OCI-LY7 (cell line): ENCODE results near the gene COX19. TPM values are rescaled to one million over a fixed set of nuclear protein-coding genes. Genes with fewer than 3 reads are reported as not detected.

ENCODE experiments used
- BruUV-seq: library from RNA; stranded (reverse); fragments of 400-500 nt; replicated peaks from 2 replicates; lab custom pipeline; 2021; lab: Mats Ljungman, UMichigan
- CTCF ChIA-PET: fragments of 300-600 bp; sonication (Branson Sonifier 250); formaldehyde crosslinking; loops from one replicate; lab custom pipeline; 2022; ENCODE audit warnings: antibody characterized with exemption; ENCODE audit not compliant: unreplicated experiment; lab: Charles Lee
- POLR2A ChIA-PET: fragments of 300-600 bp; sonication (Branson Sonifier 250); formaldehyde crosslinking; loops from one replicate; lab custom pipeline; 2022; ENCODE audit warnings: antibody characterized with exemption; lab: Charles Lee
- DNase-seq: peaks from one replicate; pipeline ENCODE4 v3.0.0-alpha.2; 2015; ENCODE audit warnings: low spot score
- H2AFZ ChIP-seq: fragments of 200-600 bp; sonication (generic), shearing (Covaris generic); 2 replicates; pipeline ENCODE4 v1.6.1; 2014; ENCODE audit warnings: mild to moderate bottlenecking, antibody characterized with exemption, low read length, moderate library complexity
- H3K27ac ChIP-seq: fragments of 200-600 bp; sonication (generic); 2 replicates; pipeline ENCODE4 v1.5.1; 2014; ENCODE audit warnings: mixed run types, low read depth, mild to moderate bottlenecking, moderate library complexity, low read length, inconsistent platforms; ENCODE audit not compliant: poor library complexity, severe bottlenecking
- H3K36me3 ChIP-seq: fragments of 200-600 bp; sonication (generic); 2 replicates; pipeline ENCODE4 v1.6.1; 2014; ENCODE audit warnings: mild to moderate bottlenecking, antibody characterized with exemption, low read length, moderate library complexity, mixed read lengths; ENCODE audit not compliant: insufficient read depth
- H3K4me1 ChIP-seq: fragments of 200-600 bp; sonication (generic); 2 replicates; pipeline ENCODE4 v1.5.1; 2014; ENCODE audit warnings: mild to moderate bottlenecking, low read length; ENCODE audit not compliant: insufficient read depth, poor library complexity, severe bottlenecking
- H3K4me2 ChIP-seq: fragments of 200-600 bp; sonication (generic); 2 replicates; pipeline ENCODE4 v1.6.1; 2014; ENCODE audit warnings: mild to moderate bottlenecking, low read length
- H3K4me3 ChIP-seq: fragments of 200-600 bp; sonication (generic); 2 replicates; pipeline ENCODE4 v1.5.1; 2014; ENCODE audit warnings: mild to moderate bottlenecking, low read depth, low read length; ENCODE audit not compliant: poor library complexity, severe bottlenecking
- H3K79me2 ChIP-seq: fragments of 200-600 bp; sonication (generic); 2 replicates; pipeline ENCODE4 v1.6.1; 2016; ENCODE audit warnings: low read depth, mild to moderate bottlenecking, low read length, moderate library complexity, mixed read lengths; ENCODE audit not compliant: insufficient read depth
- H3K9me2 ChIP-seq: fragments of 200-600 bp; sonication (generic); 2 replicates; pipeline ENCODE4 v1.6.1; 2016; ENCODE audit warnings: mild to moderate bottlenecking, low read length, mixed read lengths; ENCODE audit not compliant: insufficient read depth
- H3K9me3 ChIP-seq: fragments of 200-600 bp; sonication (generic); 2 replicates; pipeline ENCODE4 v1.6.1; 2014; ENCODE audit warnings: mild to moderate bottlenecking, mixed run types, low read length, mixed read lengths
- H4K20me1 ChIP-seq: fragments of 200-600 bp; sonication (generic); 2 replicates; pipeline ENCODE4 v1.6.1; 2014; ENCODE audit warnings: mild to moderate bottlenecking, antibody characterized with exemption, low read length, moderate library complexity, mixed read lengths; ENCODE audit not compliant: insufficient read depth
- EZH2phosphoT487 ChIP-seq: fragments of 200-600 bp; sonication (generic); IDR thresholded peaks from 2 replicates; pipeline ENCODE4 v1.6.1; 2018; ENCODE audit warnings: low read depth, borderline replicate concordance, mild to moderate bottlenecking, mixed run types, antibody characterized with exemption, low read length, moderate library complexity, mixed read lengths
- intact Hi-C: fragments of 100-400 bp; cut with micrococcal nuclease; formaldehyde crosslinking; loops from one replicate; pipeline ENCODE4 v1.10.0; 2022; ENCODE audit not compliant: unreplicated experiment
- total RNA-seq, 2 experiments: library from RNA; depleted of rRNA in 1 of 2; stranded (reverse); fragments of >200 nt in 1 of 2; shearing (Covaris generic) in 1 of 2; gene quantifications; 2 replicates each; pipeline ENCODE4 v1.2.3, GENCODE V29; 2014 to 2022
- TF ChIP-seq, protein P1 (sequence below): fragments of 200-600 bp; sonication (generic); conservative IDR thresholded peaks from 2 replicates; pipeline ENCODE4 v1.5.1; 2014; ENCODE audit warnings: mild to moderate bottlenecking, antibody characterized with exemption, low read length, moderate library complexity, mixed read lengths

The COX19 gene
- total RNA-seq, 2 experiments from 2014 or later: 23.2 to 43.1 TPM

DNA sequence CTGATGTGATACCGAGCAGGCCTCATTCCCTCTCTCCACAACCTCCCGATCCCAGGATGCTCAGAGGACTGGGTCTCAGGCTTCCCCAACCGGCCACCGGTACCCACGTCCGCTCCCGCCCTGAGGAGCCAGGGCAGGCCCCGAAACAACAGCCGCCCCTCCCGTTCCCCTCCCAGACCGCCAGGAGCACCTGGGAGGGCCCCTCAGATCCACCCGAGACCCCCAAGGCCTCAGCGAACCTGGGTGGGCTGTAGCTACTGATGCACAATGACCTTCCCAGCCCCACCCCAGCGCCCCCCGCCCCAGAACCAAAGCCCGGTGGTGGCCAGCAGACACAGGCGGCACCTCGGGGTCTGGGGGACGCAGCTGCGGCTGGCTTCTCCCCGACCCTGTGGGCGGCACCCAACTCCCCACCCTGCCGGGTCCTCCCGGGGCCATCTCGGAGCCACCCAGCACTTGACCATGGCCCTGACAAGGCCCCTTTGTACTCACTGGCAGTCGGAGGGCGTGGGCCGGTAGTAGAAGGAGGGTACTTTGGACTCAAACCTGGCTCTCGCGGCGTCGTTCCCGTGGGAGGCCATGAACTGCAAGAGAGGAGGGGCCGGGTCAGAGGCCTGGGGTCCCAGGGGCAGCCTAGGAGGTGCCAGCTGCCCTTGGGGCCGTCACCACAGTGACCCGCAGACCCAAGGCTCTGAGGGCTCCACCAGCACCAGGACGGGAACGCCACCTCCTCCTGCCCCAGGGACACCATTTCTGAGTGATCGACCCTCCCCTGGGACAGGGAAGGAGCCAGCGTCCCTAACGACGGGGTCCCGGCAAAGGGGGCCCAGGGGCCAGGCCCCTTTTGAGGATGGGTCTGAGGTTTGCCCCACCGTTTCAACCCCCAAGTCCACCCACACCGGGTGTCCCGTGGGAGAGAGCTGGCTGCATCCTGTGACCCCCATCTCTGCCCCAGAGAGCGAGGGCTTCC, 49.0 kb downstream of the COX19 start:
- no peak overlapping the region for H3K27ac ChIP-seq

DNA sequence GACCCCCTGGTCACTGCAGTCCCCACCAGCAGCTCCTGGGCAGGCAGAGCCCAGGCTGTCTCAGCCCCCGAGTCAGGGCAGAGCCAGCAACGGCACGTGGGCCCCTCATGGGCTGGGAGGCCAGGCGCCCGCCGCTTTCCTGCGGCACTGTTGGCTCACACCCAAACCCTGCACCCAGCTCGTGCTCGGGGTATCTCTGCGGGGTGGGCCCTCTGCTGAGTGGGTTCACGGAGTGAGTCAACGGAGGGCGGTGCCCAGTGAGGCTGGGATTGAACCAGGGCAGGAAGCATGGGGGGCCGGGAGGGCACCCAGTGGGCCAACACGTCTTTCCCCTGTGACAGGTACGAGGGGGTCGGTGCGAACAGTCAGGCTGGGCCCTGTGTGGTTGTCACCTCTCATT, 49.7 kb downstream of the COX19 start:
- TF ChIP-seq, protein P1, sequence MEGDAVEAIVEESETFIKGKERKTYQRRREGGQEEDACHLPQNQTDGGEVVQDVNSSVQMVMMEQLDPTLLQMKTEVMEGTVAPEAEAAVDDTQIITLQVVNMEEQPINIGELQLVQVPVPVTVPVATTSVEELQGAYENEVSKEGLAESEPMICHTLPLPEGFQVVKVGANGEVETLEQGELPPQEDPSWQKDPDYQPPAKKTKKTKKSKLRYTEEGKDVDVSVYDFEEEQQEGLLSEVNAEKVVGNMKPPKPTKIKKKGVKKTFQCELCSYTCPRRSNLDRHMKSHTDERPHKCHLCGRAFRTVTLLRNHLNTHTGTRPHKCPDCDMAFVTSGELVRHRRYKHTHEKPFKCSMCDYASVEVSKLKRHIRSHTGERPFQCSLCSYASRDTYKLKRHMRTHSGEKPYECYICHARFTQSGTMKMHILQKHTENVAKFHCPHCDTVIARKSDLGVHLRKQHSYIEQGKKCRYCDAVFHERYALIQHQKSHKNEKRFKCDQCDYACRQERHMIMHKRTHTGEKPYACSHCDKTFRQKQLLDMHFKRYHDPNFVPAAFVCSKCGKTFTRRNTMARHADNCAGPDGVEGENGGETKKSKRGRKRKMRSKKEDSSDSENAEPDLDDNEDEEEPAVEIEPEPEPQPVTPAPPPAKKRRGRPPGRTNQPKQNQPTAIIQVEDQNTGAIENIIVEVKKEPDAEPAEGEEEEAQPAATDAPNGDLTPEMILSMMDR: no peak
- TF ChIP-seq EZH2phosphoT487: no peak
- H4K20me1 ChIP-seq: no peaks in the 10 kb centered on the region
- ChIA-PET CTCF (interaction anchor here (0.6 kb wide), 1 partner anchor 441 kb away, joined by 8 read pairs; no protein-coding TSS in a partner anchor), POLR2A (no interaction called here)
- no peak overlapping the region for H3K4me3 ChIP-seq
- H3K79me2 ChIP-seq: no peaks in the 10 kb centered on the region
- H3K36me3 ChIP-seq: no peaks in the 10 kb centered on the region
- H2AFZ ChIP-seq: no peak overlapping the region
- intact Hi-C loops: no loop called here
- no peaks in the 10 kb centered on the region for H3K9me3 ChIP-seq
- H3K4me1 ChIP-seq: peaks cover 33% of the 10 kb centered on the region
- no peak overlapping the region for H3K4me2 ChIP-seq
- no peaks in the 10 kb centered on the region for H3K9me2 ChIP-seq
- H3K27ac ChIP-seq: no peak overlapping the region
- no peak for DNase-seq
- BruUV-seq: no TSS peak

More for the DNA sequence above, 49.0 kb downstream of the COX19 start:
- no peaks in the 10 kb centered on the region for H4K20me1 ChIP-seq
- H3K36me3 ChIP-seq: no peaks in the 10 kb centered on the region
- H2AFZ ChIP-seq: no peak overlapping the region
- no peaks in the 10 kb centered on the region for H3K9me2 ChIP-seq
- intact Hi-C loops: no loop called here
- H3K4me3 ChIP-seq: no peak overlapping the region
- ChIA-PET POLR2A (no interaction called here), CTCF (no interaction called here)
- no peak for DNase-seq
- no peak for TF ChIP-seq EZH2phosphoT487
- TF ChIP-seq, protein P1: no peak
- no peaks in the 10 kb centered on the region for H3K79me2 ChIP-seq
- BruUV-seq: no TSS peak
- H3K9me3 ChIP-seq: no peaks in the 10 kb centered on the region
- H3K4me1 ChIP-seq: peaks cover 33% of the 10 kb centered on the region
- no peak overlapping the region for H3K4me2 ChIP-seq
